Measurements from ENCODE around the gene HOXA3. TPM values are rescaled to one million over a fixed set of nuclear protein-coding genes. Genes with fewer than 3 reads are reported as not detected.

Gene HOXA3
- total and polyA plus RNA-seq, 10 of the 15 experiments (the other 5 are each of a cell fraction or from before 2014, with no cell fraction given) = 0.05 TPM; not detected in 9

DNA sequence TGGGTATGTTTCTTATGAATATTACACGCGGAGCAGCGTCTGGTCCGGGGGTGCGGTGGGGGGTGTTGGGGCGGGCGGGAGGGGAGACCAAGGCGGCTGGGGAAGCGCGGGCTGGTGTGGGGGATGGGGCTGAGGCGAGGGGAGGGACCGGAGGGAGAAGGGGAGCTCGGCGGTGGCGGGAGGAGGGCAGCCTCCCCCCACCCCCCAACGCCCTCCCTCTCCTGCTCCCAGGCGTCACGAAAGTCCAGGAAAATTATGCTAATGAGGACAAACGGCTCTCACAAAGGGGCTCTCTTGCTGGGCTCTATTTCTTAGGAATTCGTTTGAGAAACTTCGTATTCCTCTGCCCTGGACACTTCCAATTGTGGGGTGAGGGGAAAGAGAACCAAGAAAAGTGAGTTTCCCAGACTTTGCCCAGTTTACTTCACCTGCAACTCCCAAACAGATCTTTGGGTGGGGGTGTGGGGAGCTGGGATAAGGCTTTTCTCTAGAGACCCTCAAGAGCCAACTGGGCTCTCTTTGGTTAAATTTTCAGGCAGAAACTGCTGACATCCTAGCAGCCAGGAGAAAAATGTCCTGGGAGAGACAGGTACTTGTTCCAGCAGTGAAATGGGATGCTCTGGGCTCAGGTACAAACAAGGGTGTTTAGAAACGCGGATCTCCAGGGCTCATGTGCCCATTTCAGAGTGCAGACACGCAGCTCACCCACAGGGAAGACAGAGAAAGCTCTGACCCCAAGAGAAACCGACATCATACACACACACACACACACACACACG is 38.2 kb downstream of the HOXA3 start (continued):
- no peak for TF ChIP-seq NR2C2 (IDR thresholded peaks at IDR 0.05; ENCODE audit: borderline replicate concordance, control insufficient read depth, insufficient read length, low read depth)

DNA sequence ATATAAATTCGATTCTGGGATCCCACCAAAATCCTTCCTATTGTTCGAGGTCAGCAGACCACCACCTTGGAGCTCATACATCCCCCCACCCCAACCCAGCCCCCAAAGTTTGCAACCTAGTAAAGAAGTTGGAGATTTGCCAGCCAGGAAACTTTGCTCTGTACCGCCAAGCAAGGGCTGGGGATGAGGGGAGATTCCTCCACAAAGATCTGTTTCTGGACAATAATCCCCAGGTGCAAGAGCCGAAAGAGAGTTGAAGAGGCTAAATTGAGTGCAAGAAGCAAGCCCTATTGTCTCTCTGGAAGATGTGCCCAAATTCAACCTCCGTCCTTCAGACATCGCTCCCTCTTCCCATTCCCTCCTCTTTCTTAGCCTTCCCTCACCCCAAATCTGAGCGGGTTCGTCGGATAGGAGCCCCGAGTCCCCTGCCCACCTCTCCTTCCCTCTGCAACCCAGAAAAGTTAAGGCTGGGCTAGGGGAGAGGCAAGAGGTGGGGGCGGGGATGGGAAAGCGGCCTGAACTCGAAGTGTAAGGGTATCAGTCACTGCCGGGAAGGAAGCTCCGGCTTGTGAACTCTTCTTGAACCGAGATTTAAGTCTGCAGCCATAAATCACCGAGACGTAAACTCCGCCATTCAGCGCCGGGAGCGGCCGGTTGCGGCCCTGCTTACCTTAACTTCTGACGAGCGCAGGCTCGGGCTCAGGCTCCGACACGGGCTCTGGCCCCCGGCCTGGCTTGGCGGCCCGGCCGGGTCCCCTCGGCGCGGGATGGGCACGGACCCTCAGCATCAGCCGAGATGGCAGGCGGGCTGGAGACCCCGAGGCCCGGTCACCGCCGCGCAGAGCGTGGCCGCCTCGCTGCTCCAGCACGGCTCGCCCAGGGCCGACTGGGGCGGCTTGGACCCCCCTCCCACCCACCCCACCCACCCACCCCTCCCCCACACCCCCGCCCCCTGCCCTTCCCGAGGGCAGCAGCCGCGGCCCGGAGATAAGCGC is 39.1 kb downstream of the HOXA3 start:
- Histone ChIP-seq H3K79me2 (ENCODE audit: control insufficient read depth, insufficient read depth, low read length) (no peaks in the 10 kb centered on the region), H3K4me1 (ENCODE audit: control insufficient read depth, insufficient read depth, low read length) (no peaks in the 10 kb centered on the region), H3K27me3 (replicated peaks in 1 of 2; ENCODE audit: control insufficient read depth in 2 of 2, insufficient read depth in 2 of 2, low read length in 1 of 2) (no peaks in the 10 kb centered on the region), H3K4me3 (no peak overlapping the region), H3K4me2 (ENCODE audit: control insufficient read depth, insufficient read depth) (no peak overlapping the region), H3K9me3 (replicated peaks; ENCODE audit: control insufficient read depth, insufficient read depth, low read length) (no peaks in the 10 kb centered on the region), H4K20me1 (ENCODE audit: control insufficient read depth, insufficient read depth) (no peaks in the 10 kb centered on the region; the same call in 1 of the 2 replicates), H2AFZ (ENCODE audit: control insufficient read depth, low read depth, low read length) (no peak overlapping the region), H3K36me3 (ENCODE audit: control insufficient read depth in 2 of 2, insufficient read depth in 2 of 2, low read length in 1 of 2) (no peaks in the 10 kb centered on the region), H3K27ac (ENCODE audit: control insufficient read depth, insufficient read depth) (no peak overlapping the region), H3K9ac (ENCODE audit: control insufficient read depth, insufficient read depth, low read length) (no peak overlapping the region)
- ChIA-PET POLR2A (no interaction called here), SMC1A (ENCODE audit: uncharacterized antibody, unreplicated experiment) (no interaction called here), RAD21 (ENCODE audit: unreplicated experiment) (no interaction called here), CTCF (no interaction called here)
- ATAC-seq (no peak), DNase-seq (ENCODE audit: low read depth, low spot score) (no peak), FAIRE-seq (no peak)
- 72% methylated on average over 33 of the region's 57 CpGs for WGBS (ENCODE audit: insufficient coverage, insufficient replicate concordance, low lambda C conversion rate, missing lambda C conversion rate)
- intact Hi-C loops (cut with micrococcal nuclease; ENCODE audit: unreplicated experiment) = no loop called here
- in situ Hi-C loops (cut with MboI) = no loop called here
- TF ChIP-seq, protein P1, sequence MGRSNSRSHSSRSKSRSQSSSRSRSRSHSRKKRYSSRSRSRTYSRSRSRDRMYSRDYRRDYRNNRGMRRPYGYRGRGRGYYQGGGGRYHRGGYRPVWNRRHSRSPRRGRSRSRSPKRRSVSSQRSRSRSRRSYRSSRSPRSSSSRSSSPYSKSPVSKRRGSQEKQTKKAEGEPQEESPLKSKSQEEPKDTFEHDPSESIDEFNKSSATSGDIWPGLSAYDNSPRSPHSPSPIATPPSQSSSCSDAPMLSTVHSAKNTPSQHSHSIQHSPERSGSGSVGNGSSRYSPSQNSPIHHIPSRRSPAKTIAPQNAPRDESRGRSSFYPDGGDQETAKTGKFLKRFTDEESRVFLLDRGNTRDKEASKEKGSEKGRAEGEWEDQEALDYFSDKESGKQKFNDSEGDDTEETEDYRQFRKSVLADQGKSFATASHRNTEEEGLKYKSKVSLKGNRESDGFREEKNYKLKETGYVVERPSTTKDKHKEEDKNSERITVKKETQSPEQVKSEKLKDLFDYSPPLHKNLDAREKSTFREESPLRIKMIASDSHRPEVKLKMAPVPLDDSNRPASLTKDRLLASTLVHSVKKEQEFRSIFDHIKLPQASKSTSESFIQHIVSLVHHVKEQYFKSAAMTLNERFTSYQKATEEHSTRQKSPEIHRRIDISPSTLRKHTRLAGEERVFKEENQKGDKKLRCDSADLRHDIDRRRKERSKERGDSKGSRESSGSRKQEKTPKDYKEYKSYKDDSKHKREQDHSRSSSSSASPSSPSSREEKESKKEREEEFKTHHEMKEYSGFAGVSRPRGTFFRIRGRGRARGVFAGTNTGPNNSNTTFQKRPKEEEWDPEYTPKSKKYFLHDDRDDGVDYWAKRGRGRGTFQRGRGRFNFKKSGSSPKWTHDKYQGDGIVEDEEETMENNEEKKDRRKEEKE (IDR thresholded peaks at IDR 0.05) = no peak
- TF ChIP-seq NFYA (IDR thresholded peaks at IDR 0.05; ENCODE audit: borderline replicate concordance, low read depth, low read length) = no peak
- no peak for TF ChIP-seq ZNF274 (IDR thresholded peaks at IDR 0.05; ENCODE audit: insufficient read depth, insufficient read length)
- no peak for TF ChIP-seq STAT1 (conservative IDR thresholded peaks at IDR 0.05)
- TF ChIP-seq SUZ12 (IDR thresholded peaks at IDR 0.05; ENCODE audit: unreplicated experiment) = no peak
- TF ChIP-seq IKZF1 (conservative IDR thresholded peaks at IDR 0.05) = no peak
- no peak for TF ChIP-seq SMC3 (IDR thresholded peaks at IDR 0.05; ENCODE audit: borderline replicate concordance, low read length)
- BruUV-seq (replicated peaks) = no TSS peak

All from GM12878 (cell line).